VCaP (cell line): Measurements from ENCODE around the gene ADGRB3.

ENCODE experiments used
- H3K27ac ChIP-seq: fragments of 450-650 bp; 2 replicates; pipeline ENCODE4 v1.5.1; 2017
- CTCF ChIP-seq: fragments of 450-650 bp; conservative IDR thresholded peaks from 2 replicates; pipeline ENCODE4 v1.5.1; 2017; ENCODE audit warnings: mild to moderate bottlenecking, moderate library complexity

The ADGRB3 gene

DNA sequence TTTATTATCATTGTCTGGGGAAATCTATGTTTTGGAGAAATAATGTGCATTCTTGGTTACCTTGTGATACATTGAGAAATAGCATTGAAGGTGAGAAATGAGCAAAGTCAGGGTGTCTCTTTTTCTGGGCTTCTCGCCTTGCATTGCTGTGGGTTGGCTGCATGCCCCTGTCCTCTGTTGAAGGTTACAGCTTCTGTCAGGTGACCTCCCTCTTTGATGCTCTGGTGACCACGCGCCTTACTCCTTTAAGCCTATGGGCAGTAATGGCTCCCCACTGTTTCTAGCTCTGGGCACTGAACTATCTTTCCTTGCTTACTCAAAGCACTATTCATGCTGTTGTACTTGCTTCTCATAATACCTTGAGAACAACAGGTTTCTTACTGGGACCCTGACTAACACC, 14.6 kb downstream of the ADGRB3 start:
- TF ChIP-seq CTCF = no peak
- no peak overlapping the region for H3K27ac ChIP-seq

GRCh38 chr6:68650142-68650541, 15.1 kb downstream of the ADGRB3 start:
- no peak overlapping the region for H3K27ac ChIP-seq
- TF ChIP-seq CTCF = no peak

DNA sequence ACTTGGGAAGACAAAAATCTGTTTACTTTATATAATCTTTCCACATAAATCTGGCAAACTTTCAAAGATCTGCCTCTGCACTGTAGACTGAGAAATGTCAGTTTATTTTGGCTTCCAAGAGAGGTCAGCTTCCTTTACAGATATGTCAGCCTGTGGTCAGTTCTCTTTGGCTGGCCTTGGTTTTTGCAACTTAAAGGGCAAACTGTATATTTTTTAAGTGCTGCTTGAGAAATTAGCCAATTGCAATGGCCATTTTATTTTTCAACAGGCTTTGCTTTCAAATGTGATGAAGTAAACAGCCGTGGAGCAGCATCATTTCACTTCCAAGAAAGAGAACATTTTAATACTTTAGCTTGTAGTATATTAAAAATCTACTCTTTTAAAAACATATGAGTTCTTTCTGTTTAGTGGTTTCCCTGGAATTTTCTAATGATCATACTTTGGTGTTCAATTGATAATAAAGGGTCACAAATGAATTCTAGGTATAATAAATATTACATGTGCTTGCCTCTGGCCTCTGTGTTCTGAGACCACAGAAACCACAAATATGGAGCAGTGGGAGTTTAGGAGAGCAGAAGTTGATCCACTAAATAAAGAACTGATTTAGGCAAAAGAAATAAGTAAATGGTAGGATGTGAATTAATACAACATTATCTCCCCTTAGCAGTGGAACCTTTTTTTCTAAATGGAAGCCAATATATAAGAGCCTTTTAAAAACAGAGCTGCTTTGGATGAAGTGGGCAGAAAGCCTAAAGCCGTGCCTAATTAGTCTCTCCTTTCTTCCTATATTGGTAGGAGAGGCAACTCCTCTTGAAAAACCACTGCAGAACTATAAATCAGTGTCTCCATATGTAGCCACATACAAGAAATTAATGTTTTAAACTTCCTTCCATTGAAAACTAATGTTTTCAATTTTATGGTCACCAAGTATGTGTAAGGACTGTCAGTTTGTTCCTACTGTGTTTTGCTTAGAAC, 16.2 kb downstream of the ADGRB3 start:
- no peak for TF ChIP-seq CTCF
- H3K27ac ChIP-seq = no peak overlapping the region

GRCh38 chr6:68652117-68652536, 17.0 kb downstream of the ADGRB3 start:
- no peak for TF ChIP-seq CTCF
- no peak overlapping the region for H3K27ac ChIP-seq

GRCh38 chr6:68653074-68653705, 18.1 kb downstream of the ADGRB3 start:
- TF ChIP-seq CTCF = no peak
- no peak overlapping the region for H3K27ac ChIP-seq

DNA sequence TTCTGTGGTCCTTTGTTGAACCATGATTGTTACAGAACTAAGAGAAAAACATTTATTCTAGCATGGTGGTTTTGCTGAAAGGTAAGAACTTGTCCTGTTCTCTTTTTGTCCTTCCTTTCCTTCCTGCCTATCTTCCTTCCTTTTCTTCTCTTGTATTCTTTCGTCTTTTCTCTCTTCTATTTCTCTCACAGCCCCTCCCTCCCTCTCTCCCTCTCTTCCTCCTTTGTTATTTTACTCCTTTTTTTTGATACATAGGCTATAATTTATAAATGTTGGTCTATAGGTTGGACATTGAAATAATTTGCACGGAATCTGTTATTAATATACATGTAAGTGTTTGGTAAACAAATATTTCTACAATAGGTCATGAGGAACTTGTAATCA, 18.6 kb downstream of the ADGRB3 start:
- no peak for TF ChIP-seq CTCF
- no peak overlapping the region for H3K27ac ChIP-seq

- H3K27ac ChIP-seq = no peak overlapping the region
- TF ChIP-seq CTCF = no peak
Observed at GRCh38 chr6:68654134-68654533, 19.1 kb downstream of the ADGRB3 start.
